ENCODE results near the gene KRT32.

KRT32 gene

DNA sequence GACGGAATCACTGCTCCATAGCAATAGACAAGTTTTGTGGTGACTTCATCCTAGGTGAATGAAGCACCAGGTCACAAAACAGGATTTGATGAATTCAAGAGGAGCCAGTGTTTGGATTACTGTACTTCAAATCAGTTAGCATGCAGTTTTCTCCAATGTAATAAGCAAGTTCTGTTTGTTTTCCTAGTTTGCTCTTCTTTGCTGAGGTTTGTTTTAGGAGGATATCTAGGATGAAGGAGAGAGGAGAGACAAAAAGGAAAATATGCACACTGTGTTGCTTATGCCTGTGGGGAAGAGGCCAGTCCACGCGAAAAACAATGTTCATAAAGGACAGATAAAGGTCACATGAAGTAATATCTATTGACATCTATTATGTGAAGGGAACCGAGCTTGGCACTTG, 51.8 kb downstream of the KRT32 start:
- in situ Hi-C loops (cut with HindIII; ENCODE audit: low sequenced_read_pairs), result no loop called here

DNA sequence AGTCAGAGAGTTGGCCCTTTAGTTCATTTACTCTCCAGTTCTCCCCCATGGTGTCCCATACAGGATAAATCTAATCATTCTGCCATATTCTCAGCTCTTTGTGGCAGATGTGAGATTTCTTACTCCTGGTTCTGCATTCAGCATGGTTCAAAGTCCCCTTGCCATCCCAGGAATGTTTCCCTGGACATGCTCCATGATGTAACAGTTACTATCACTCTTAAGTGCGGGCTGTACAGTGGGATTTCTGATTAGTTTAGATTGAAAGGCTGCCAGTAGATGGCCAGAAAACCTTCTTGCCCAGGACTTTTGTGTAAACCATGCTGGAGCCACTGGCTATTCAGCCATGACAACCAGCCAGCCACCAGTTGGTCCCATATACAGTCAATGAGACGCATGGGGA, 53.2 kb downstream of the KRT32 start:
- TF ChIP-seq, protein P1, sequence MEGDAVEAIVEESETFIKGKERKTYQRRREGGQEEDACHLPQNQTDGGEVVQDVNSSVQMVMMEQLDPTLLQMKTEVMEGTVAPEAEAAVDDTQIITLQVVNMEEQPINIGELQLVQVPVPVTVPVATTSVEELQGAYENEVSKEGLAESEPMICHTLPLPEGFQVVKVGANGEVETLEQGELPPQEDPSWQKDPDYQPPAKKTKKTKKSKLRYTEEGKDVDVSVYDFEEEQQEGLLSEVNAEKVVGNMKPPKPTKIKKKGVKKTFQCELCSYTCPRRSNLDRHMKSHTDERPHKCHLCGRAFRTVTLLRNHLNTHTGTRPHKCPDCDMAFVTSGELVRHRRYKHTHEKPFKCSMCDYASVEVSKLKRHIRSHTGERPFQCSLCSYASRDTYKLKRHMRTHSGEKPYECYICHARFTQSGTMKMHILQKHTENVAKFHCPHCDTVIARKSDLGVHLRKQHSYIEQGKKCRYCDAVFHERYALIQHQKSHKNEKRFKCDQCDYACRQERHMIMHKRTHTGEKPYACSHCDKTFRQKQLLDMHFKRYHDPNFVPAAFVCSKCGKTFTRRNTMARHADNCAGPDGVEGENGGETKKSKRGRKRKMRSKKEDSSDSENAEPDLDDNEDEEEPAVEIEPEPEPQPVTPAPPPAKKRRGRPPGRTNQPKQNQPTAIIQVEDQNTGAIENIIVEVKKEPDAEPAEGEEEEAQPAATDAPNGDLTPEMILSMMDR (IDR thresholded peaks at IDR 0.05; ENCODE audit: low read depth, low read length, missing control alignments), result no peak
- in situ Hi-C loops (cut with HindIII; ENCODE audit: low sequenced_read_pairs), result no loop called here
- DNase-seq (ENCODE audit: low read depth), result no peak
- no peak overlapping the region for H3K4me3 ChIP-seq (ENCODE audit: low read depth, low read length)

More for the DNA sequence above, 51.8 kb downstream of the KRT32 start:
- no peak for DNase-seq (ENCODE audit: low read depth)
- no peak overlapping the region for H3K4me3 ChIP-seq (ENCODE audit: low read depth, low read length)
- TF ChIP-seq, protein P1 (IDR thresholded peaks at IDR 0.05; ENCODE audit: low read depth, low read length, missing control alignments), result no peak

GRCh38 chr17:41413353-41413957, 53.7 kb downstream of the KRT32 start:
- H3K4me3 ChIP-seq (ENCODE audit: low read depth, low read length), result no peak overlapping the region
- DNase-seq (ENCODE audit: low read depth), result peak; percentile 37
- in situ Hi-C loops (cut with HindIII; ENCODE audit: low sequenced_read_pairs), result no loop called here
- TF ChIP-seq, protein P1 (IDR thresholded peaks at IDR 0.05; ENCODE audit: low read depth, low read length, missing control alignments), result no peak

GRCh38 chr17:41411072-41411840, 55.9 kb downstream of the KRT32 start:
- DNase-seq (ENCODE audit: low read depth), result no peak
- TF ChIP-seq, protein P1 (IDR thresholded peaks at IDR 0.05; ENCODE audit: low read depth, low read length, missing control alignments), result no peak
- in situ Hi-C loops (cut with HindIII; ENCODE audit: low sequenced_read_pairs), result no loop called here
- no peak overlapping the region for H3K4me3 ChIP-seq (ENCODE audit: low read depth, low read length)

All from astrocyte of the cerebellum (primary cell).